MG63 (cell line): ENCODE measurements around the gene NEDD8. TPM values are rescaled to one million over a fixed set of nuclear protein-coding genes. Genes with fewer than 3 reads are reported as not detected.

ENCODE experiments used
- DNase-seq: peaks from one replicate; pipeline ENCODE4 v3.0.0-alpha.2; 2020
- H3K27me3 ChIP-seq: fragments of 250-450 bp; sonication (Bioruptor Pico); 2 replicates; pipeline ENCODE4 v1.5.1; 2020; ENCODE audit warnings: mild to moderate bottlenecking, moderate library complexity
- H3K36me3 ChIP-seq: fragments of 250-450 bp; sonication (Bioruptor Pico); 2 replicates; pipeline ENCODE4 v1.5.1; 2020; ENCODE audit warnings: mild to moderate bottlenecking, moderate library complexity
- H3K4me3 ChIP-seq: fragments of 250-450 bp; sonication (Bioruptor Pico); 2 replicates; pipeline ENCODE4 v1.5.1; 2020; ENCODE audit warnings: mild to moderate bottlenecking, moderate library complexity
- H3K9me3 ChIP-seq: fragments of 250-450 bp; sonication (Bioruptor Pico); 2 replicates; pipeline ENCODE4 v1.5.1; 2020; ENCODE audit warnings: mild to moderate bottlenecking, moderate library complexity
- total RNA-seq: library from RNA; depleted of rRNA; stranded (reverse); fragments of >200 nt; shearing (Covaris generic); gene quantifications from 2 replicates; pipeline ENCODE4 v1.2.3, GENCODE V29; 2014; ENCODE audit warnings: low replicate concordance; rRNA removed

Gene NEDD8
- 138 and 173 TPM in 2 replicates for total RNA-seq

GRCh38 chr14:24232121-24232644 is at the start of gene NEDD8:
TSS of gene NEDD8 (minus strand) at chr14:24232367. CDS start at chr14:24232267, 100 bp downstream.
- Histone ChIP-seq H3K9me3 (no peaks in the 10 kb centered on the region), H3K4me3 (peak within 1 kb of the TSS; percentile 80), H3K36me3 (peaks cover 17% of the 10 kb centered on the region), H3K27me3 (no peaks in the 10 kb centered on the region)
- peak; percentile 91 for DNase-seq

GRCh38 chr14:24281636-24282035 is 49.5 kb upstream of the NEDD8 start:
- Histone ChIP-seq H3K9me3 (no peaks in the 10 kb centered on the region), H3K27me3 (no peaks in the 10 kb centered on the region), H3K4me3 (no peak overlapping the region), H3K36me3 (no peaks in the 10 kb centered on the region)
- DNase-seq = no peak

DNA sequence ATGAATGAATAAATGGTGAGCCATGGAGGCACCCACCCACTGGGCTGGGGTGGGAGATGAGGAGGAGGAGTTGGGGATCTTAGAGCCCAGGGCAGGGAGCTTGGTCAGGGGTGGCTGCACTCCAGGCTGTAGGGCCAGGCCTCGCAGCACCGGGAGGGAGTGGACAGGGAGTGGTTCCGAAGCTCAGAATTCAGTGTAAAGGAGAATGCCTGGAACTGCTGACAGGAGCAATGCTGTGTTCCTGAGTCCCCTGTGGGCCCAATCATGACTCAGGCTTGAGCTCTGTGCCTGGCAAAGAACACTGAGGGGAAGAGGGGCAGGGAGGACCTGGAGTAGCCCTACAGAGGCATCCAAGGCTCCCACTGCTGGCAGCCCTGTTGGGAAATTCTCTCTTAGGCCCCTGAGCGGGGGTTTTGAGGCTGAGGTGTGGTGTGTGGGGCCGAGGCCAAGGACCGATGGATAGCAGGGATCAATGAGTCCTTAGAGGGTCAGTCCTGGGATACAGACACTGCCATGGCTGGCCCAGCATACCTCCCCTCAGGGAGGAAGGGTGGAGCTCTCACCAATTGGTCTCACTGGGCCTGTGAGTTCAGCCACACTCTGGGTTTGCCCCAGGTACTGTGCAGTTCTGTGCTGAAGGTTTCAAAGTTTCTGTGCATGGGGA is 48.8 kb upstream of the NEDD8 start:
- no peaks in the 10 kb centered on the region for H3K36me3 ChIP-seq
- no peak for DNase-seq
- no peaks in the 10 kb centered on the region for H3K9me3 ChIP-seq
- no peak overlapping the region for H3K4me3 ChIP-seq
- no peaks in the 10 kb centered on the region for H3K27me3 ChIP-seq

DNA sequence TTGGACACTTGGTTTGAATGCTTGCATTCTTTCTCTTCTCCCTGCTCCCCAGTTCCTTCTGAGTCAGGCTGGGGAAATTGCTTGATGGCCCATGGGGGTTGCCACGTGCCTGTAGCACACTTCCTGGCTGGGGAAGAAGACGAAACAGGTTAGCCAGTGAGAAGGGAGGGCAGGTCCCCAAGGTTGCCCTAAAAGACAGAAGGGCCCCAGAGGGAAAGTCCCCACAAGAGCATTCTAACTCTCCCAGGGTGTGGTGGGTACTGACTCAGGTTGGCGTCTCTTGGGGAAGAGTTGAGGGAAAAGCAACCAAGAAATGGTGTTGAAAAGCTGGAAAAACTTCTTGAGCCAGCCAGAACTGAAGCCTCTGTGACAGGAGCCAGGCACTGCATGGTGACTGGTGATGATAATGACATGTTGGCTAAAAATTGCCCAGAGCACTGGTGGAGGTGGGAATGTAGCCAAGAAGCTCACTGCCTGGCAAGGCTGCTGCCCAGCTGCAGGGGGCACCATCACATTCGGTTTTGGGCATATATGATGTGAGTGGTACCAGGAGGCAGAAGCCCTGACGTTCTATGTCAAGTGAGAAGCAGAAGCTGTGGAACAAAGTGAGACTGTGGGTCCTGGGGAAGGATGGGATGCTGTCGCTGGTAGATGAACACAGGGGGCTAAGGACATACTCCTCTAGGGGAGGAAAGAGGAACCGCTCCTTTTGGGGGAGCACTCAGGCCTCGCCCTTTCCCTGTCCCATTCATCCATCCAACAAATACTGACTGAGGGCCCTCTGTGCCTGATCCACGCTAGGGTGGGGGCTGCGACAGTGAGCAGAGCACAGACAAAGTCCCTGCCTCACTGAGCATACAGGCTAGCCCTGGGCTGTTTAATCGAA is 47.4 kb upstream of the NEDD8 start:
- DNase-seq = no peak
- Histone ChIP-seq H3K36me3 (no peaks in the 10 kb centered on the region), H3K9me3 (no peaks in the 10 kb centered on the region), H3K27me3 (no peaks in the 10 kb centered on the region), H3K4me3 (no peak overlapping the region)

- no peaks in the 10 kb centered on the region for H3K9me3 ChIP-seq
- H3K4me3 ChIP-seq = no peak overlapping the region
- no peak for DNase-seq
- H3K36me3 ChIP-seq = no peaks in the 10 kb centered on the region
- no peaks in the 10 kb centered on the region for H3K27me3 ChIP-seq
Observed at GRCh38 chr14:24278424-24278823, 46.3 kb upstream of the NEDD8 start.

- no peak for DNase-seq
- Histone ChIP-seq H3K27me3 (no peaks in the 10 kb centered on the region), H3K9me3 (no peaks in the 10 kb centered on the region), H3K36me3 (no peaks in the 10 kb centered on the region), H3K4me3 (no peak overlapping the region)
Observed at GRCh38 chr14:24277606-24278321, 45.6 kb upstream of the NEDD8 start.

DNA sequence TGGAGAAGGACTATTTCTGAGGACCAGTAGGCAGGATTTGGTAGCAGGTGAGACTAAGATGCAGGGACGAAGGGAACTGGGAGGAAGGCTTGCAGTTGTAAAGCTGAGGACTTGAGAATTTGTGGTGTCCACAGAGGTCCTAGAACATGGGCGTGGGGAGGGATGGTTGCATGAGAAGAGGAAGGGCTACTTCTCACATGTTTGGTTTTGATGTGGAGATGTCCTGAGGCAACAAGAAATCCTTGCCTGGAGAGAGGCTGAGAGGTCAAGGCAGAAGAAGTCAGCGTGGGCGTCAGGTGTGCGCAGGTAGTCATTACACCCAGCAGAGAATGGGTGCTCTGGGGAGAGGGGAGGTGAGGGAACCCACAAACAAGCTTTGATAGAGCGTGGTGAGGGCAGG is 44.9 kb upstream of the NEDD8 start:
- no peak for DNase-seq
- Histone ChIP-seq H3K36me3 (no peaks in the 10 kb centered on the region), H3K9me3 (no peaks in the 10 kb centered on the region), H3K27me3 (no peaks in the 10 kb centered on the region), H3K4me3 (no peak overlapping the region)

DNA sequence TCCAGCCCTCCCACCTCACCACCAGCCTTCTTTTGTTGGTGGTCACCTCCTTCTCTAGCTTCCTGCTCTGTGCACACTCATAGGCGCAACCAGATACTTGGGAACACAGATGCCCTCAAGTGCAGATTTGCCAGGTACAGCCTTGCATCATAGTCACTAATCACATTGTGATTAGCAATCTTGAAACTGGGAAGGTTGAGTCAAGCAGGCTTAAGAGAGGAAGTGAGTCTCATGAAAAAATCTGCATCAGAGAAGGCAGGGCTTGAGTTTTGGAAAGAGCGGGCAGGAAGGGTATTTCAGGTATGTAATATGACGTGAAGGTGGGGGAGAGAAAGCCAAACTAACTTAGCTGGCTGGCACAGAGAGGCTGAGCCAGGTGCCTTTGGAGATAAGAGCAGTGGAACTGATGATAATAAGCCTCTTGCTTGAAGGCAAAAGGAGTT is 42.0 kb upstream of the NEDD8 start:
- H3K9me3 ChIP-seq = no peaks in the 10 kb centered on the region
- H3K4me3 ChIP-seq = no peak overlapping the region
- no peaks in the 10 kb centered on the region for H3K27me3 ChIP-seq
- no peak for DNase-seq
- no peaks in the 10 kb centered on the region for H3K36me3 ChIP-seq

DNA sequence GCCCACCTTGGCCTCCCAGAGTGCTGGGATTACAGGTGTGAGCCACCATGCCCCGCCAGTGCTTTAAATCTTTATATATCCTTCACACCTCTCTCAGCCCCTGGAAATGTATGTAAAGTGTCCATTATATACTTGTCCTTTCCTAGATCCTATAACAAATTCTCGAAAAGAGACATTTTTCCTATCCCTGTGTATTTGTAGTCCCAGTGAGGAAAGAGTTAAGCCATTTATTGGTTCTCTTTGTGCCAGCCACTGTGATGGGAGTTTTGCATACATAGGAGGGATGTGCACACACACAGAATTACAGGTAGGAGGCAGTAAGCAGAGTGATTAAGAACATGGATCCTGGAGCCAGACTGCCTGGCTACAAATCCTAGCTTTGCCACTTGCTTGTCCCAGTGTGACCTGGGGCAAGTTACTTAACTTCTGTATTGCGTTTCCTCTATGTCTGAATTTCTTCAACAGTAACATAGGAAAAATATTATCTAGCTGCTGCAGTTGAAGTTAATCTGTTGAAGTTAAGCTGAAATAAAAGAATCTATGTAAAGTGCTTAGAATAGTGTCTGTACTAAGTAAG is 41.3 kb upstream of the NEDD8 start:
- Histone ChIP-seq H3K9me3 (no peaks in the 10 kb centered on the region), H3K4me3 (no peak overlapping the region), H3K27me3 (no peaks in the 10 kb centered on the region), H3K36me3 (no peaks in the 10 kb centered on the region)
- DNase-seq = no peak

DNA sequence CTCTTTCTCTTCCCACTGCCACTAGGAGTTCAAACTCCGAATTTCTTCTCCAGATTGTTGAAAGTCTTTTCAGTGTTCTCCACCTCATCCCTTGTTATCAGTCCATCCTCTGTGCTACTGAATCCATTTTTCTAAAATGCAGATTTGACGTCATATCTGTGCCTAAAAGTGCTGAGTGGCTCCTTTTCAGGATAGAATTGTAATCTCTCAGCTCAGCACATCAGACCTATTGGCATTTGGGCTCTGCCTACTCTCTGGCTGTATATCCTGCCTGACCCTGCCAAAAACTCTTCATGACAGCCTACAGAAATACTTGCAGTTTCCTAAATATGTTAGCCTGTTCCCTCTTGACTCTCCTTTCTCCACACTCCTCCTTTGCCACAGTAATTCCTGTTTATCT is 40.3 kb upstream of the NEDD8 start:
- Histone ChIP-seq H3K4me3 (no peak overlapping the region), H3K36me3 (no peaks in the 10 kb centered on the region), H3K9me3 (no peaks in the 10 kb centered on the region), H3K27me3 (no peaks in the 10 kb centered on the region)
- DNase-seq = no peak

GRCh38 chr14:24271834-24272263 is 39.7 kb upstream of the NEDD8 start:
- Histone ChIP-seq H3K4me3 (peak overlapping the region; percentile 90), H3K36me3 (no peaks in the 10 kb centered on the region), H3K27me3 (no peaks in the 10 kb centered on the region), H3K9me3 (no peaks in the 10 kb centered on the region)
- no peak for DNase-seq

GRCh38 chr14:24271134-24271833 is 39.1 kb upstream of the NEDD8 start, which contains the start of gene RABGGTA:
TSS of gene RABGGTA (minus strand) at chr14:24271597. CDS start at chr14:24271115, 482 bp downstream.
- peak; percentile 76 for DNase-seq
- Histone ChIP-seq H3K27me3 (no peaks in the 10 kb centered on the region), H3K9me3 (no peaks in the 10 kb centered on the region), H3K36me3 (no peaks in the 10 kb centered on the region), H3K4me3 (peak within 1 kb of the TSS; percentile 90)

- DNase-seq = no peak
- Histone ChIP-seq H3K27me3 (no peaks in the 10 kb centered on the region), H3K36me3 (no peaks in the 10 kb centered on the region), H3K9me3 (no peaks in the 10 kb centered on the region), H3K4me3 (peak overlapping the region; percentile 90)
Observed at GRCh38 chr14:24270537-24271133, 38.5 kb upstream of the NEDD8 start.

GRCh38 chr14:24269910-24270536 is 37.9 kb upstream of the NEDD8 start:
- DNase-seq = no peak
- no peak overlapping the region for H3K4me3 ChIP-seq
- no peaks in the 10 kb centered on the region for H3K9me3 ChIP-seq
- no peaks in the 10 kb centered on the region for H3K36me3 ChIP-seq
- no peaks in the 10 kb centered on the region for H3K27me3 ChIP-seq

DNA sequence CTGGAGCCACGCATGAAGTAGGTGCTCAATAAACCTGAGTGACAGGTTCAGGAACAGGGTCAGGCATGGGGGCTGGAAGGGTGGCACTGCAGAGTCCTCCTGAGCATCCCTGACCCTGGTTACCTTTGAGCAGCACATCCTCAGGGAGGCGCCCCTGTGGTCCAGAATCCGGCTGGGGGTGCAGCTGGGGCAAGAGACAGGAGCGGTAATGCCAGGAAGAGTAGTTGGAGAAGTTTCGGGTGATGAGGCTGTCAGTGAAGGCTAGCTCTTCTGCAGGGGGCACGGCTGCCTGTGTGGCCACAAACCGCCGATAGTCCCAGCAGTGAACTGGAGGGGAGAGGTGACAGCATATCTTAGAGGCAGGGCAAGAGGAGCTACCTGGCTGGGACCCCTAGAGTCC is 37.2 kb upstream of the NEDD8 start:
- H3K27me3 ChIP-seq = no peaks in the 10 kb centered on the region
- no peak overlapping the region for H3K4me3 ChIP-seq
- no peaks in the 10 kb centered on the region for H3K9me3 ChIP-seq
- no peak for DNase-seq
- H3K36me3 ChIP-seq = no peaks in the 10 kb centered on the region
